SU-DHL-6 (cell line): ENCODE results near the gene KYAT1.
"Not testable (repeated sequence)": the region's sequence is repeated elsewhere in the genome, so short reads cannot be mapped to it uniquely, and the experiment has no call there.

Source experiments
- CTCF ChIP-seq: fragments of 200-600 bp; sonication (generic); IDR thresholded peaks from one replicate; pipeline ENCODE4 v1.5.1; 2017; ENCODE audit warnings: antibody characterized with exemption, mild to moderate bottlenecking, low read length, moderate library complexity; ENCODE audit not compliant: insufficient read depth, poor library complexity, severe bottlenecking
- EZH2phosphoT487 ChIP-seq: fragments of 200-600 bp; sonication (generic), shearing (Covaris generic); conservative IDR thresholded peaks from 2 replicates; pipeline ENCODE4 v1.6.1; 2018; ENCODE audit warnings: mild to moderate bottlenecking, antibody characterized with exemption, low read length, moderate library complexity, mixed read lengths

DNA sequence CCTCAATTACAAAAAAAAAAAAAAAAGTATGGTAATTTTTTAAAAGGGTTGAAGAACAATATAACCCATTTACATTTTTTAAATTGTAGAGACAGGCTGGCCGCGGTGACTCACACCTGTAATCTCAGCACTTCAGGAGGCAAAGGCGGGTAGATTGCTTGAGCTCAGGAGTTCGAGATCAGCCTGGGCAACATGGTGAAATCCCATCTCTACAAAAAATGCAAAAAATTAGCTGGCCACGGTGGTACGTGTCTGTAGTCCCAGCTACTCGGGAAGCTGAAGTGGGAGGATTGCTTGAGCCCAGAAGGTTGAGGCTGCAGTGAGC, 10.8 kb downstream of the KYAT1 start:
- TF ChIP-seq CTCF, EZH2phosphoT487: not testable (repeated sequence)
